Stimulated activated CD8-positive, alpha-beta memory T cell treated with anti-CD3 and anti-CD28 coated beads, Interleukin-12 subunit alpha, Interleukin-12 subunit beta, amount 100 ng/mL, for 1 hour (primary cell): ENCODE data around the gene YEATS4.

ENCODE experiments used
- DNase-seq: peaks from one replicate; pipeline ENCODE4 v3.0.0-alpha.2; 2020; ENCODE audit warnings: low read depth

Gene YEATS4

GRCh38 chr12:69392179-69392928 is 32.8 kb downstream of the YEATS4 start:
- no peak for DNase-seq

- no peak for DNase-seq
These were observed 36.5 kb downstream of the YEATS4 start for GRCh38 chr12:69396041-69396440.

- no peak for DNase-seq
These were observed 37.4 kb downstream of the YEATS4 start for GRCh38 chr12:69396963-69397362.

- no peak for DNase-seq
These were observed 38.4 kb downstream of the YEATS4 start for GRCh38 chr12:69397978-69398377.

- DNase-seq = no peak
These were observed 42.4 kb downstream of the YEATS4 start for GRCh38 chr12:69401940-69402339.

GRCh38 chr12:69404851-69405565 is 45.5 kb downstream of the YEATS4 start:
- DNase-seq = no peak

- DNase-seq = no peak
These were observed 46.0 kb downstream of the YEATS4 start for GRCh38 chr12:69405566-69405865.

- no peak for DNase-seq
These were observed 46.7 kb downstream of the YEATS4 start for GRCh38 chr12:69406217-69406616.

GRCh38 chr12:69410571-69410970 is 51.0 kb downstream of the YEATS4 start:
- no peak for DNase-seq

GRCh38 chr12:69412655-69413054 is 53.1 kb downstream of the YEATS4 start:
- no peak for DNase-seq

GRCh38 chr12:69415471-69416275 is 56.1 kb downstream of the YEATS4 start:
- DNase-seq = no peak

- DNase-seq = no peak
These were observed 57.7 kb downstream of the YEATS4 start for GRCh38 chr12:69417231-69417630.

GRCh38 chr12:69417741-69418167 is 58.2 kb downstream of the YEATS4 start:
- DNase-seq = no peak

GRCh38 chr12:69419701-69420100 is 60.2 kb downstream of the YEATS4 start:
- no peak for DNase-seq

GRCh38 chr12:69421548-69421947 is 62.0 kb downstream of the YEATS4 start:
- DNase-seq = no peak

- DNase-seq = no peak
These were observed 63.7 kb downstream of the YEATS4 start for GRCh38 chr12:69423037-69423905.

- no peak for DNase-seq
These were observed 65.9 kb downstream of the YEATS4 start for GRCh38 chr12:69425417-69425816.

GRCh38 chr12:69428351-69429073 is 69.0 kb downstream of the YEATS4 start:
- no peak for DNase-seq

- no peak for DNase-seq
These were observed 71.5 kb downstream of the YEATS4 start for GRCh38 chr12:69430942-69431590.

GRCh38 chr12:69431591-69432222 is 72.2 kb downstream of the YEATS4 start:
- DNase-seq = no peak
